Measurements from ENCODE around the gene RBM17. TPM values are rescaled to one million over a fixed set of nuclear protein-coding genes. Genes with fewer than 3 reads are reported as not detected.
A peak's percentile ranks its signal among the peaks of the same experiment; 100 is the strongest.

The RBM17 gene
- total and polyA plus RNA-seq, 4 donors, result 16.5 to 44.8 (median 34.1) TPM

DNA sequence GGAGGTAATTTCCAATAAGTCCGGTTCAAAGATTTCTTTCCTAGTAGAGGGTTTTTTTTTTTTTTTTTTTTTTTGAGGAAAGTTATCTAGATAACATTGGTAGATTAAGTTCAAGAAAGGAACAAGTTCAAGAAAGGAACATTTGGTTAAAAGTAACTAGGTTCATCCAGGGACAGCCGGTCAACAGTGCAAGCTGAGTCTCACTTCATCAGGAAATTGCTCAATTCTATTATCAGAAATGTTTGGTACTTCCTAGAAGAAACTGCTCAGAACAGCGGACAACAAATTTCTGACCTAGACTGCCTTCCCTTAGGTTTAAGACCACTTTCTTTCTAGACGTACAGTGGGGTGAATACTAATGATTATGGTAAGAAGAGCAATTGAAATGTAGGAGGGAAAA lies 23.0 kb upstream of the RBM17 start:
- Histone ChIP-seq H3K9ac (ENCODE audit: low read depth in 1 of 2, low read length in 2 of 2) (no peak overlapping the region), H3K27me3 (ENCODE audit: control insufficient read depth in 4 of 4, insufficient read depth in 4 of 4, low read length in 3 of 4) (no peaks in the 10 kb centered on the region), H3K4me1 (ENCODE audit: control insufficient read depth in 4 of 4, insufficient read depth in 4 of 4, low read length in 3 of 4) (no peaks in the 10 kb centered on the region), H3K27ac (ENCODE audit: low read depth in 1 of 2, low read length in 2 of 2) (peak overlapping the region; percentile 41 to 48), H3K36me3 (ENCODE audit: control insufficient read depth in 4 of 4, insufficient read depth in 3 of 4, low read depth in 1 of 4, low read length in 3 of 4) (no peaks in the 10 kb centered on the region), H3K4me3 (ENCODE audit: low read depth in 1 of 3, low read length in 3 of 3) (no peak overlapping the region), H3K9me3 (ENCODE audit: control insufficient read depth in 4 of 4, low read length in 3 of 4) (no peaks in the 10 kb centered on the region)
- DNase-seq (ENCODE audit: low spot score), result no peak
- TF ChIP-seq, protein P1, sequence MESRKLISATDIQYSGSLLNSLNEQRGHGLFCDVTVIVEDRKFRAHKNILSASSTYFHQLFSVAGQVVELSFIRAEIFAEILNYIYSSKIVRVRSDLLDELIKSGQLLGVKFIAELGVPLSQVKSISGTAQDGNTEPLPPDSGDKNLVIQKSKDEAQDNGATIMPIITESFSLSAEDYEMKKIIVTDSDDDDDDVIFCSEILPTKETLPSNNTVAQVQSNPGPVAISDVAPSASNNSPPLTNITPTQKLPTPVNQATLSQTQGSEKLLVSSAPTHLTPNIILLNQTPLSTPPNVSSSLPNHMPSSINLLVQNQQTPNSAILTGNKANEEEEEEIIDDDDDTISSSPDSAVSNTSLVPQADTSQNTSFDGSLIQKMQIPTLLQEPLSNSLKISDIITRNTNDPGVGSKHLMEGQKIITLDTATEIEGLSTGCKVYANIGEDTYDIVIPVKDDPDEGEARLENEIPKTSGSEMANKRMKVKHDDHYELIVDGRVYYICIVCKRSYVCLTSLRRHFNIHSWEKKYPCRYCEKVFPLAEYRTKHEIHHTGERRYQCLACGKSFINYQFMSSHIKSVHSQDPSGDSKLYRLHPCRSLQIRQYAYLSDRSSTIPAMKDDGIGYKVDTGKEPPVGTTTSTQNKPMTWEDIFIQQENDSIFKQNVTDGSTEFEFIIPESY (IDR thresholded peaks at IDR 0.05), result no peak
- TF ChIP-seq NR2F2 (IDR thresholded peaks at IDR 0.05), result peak; percentile 78
- no peak for TF ChIP-seq YY1 (IDR thresholded peaks at IDR 0.05)
- TF ChIP-seq RXRA (IDR thresholded peaks at IDR 0.05), result peak; percentile 72 to 75
- WGBS, result 67% methylated on average over 4 of the region's 4 CpGs

DNA sequence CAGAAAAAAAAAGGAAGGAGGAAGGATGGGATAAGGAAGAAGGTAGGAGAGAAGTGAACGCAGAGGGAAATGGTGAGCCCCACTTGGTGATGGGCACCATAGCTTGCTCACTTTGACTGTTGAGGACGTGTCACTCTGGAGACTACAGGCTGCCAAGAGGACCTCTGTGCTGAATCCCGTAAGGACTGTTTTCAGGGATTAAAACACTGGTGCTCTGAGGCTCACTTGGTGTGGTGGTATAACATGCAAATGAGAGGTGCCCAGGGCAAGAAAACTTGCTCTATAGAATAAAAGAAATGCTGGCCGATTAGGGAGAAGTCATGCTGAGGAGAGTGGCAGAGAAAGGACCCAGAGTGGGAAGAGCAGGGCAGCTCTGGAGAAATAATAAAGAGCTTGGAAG lies 21.4 kb upstream of the RBM17 start:
- no peaks in the 10 kb centered on the region for H3K9me3 ChIP-seq (ENCODE audit: control insufficient read depth in 4 of 4, low read length in 3 of 4)
- H3K27ac ChIP-seq (ENCODE audit: low read depth in 1 of 2, low read length in 2 of 2), result no peak overlapping the region
- no peak overlapping the region for H3K9ac ChIP-seq (ENCODE audit: low read depth in 1 of 2, low read length in 2 of 2)
- H3K4me3 ChIP-seq (ENCODE audit: low read depth in 1 of 3, low read length in 3 of 3), result no peak overlapping the region
- no peaks in the 10 kb centered on the region for H3K4me1 ChIP-seq (ENCODE audit: control insufficient read depth in 4 of 4, insufficient read depth in 4 of 4, low read length in 3 of 4)
- no peaks in the 10 kb centered on the region for H3K27me3 ChIP-seq (ENCODE audit: control insufficient read depth in 4 of 4, insufficient read depth in 4 of 4, low read length in 3 of 4)
- 78% methylated on average over 4 of the region's 4 CpGs for WGBS
- no peak for DNase-seq (ENCODE audit: low spot score)
- H3K36me3 ChIP-seq (ENCODE audit: control insufficient read depth in 4 of 4, insufficient read depth in 3 of 4, low read depth in 1 of 4, low read length in 3 of 4), result no peaks in the 10 kb centered on the region
- no peak for TF ChIP-seq RAD21 (IDR thresholded peaks at IDR 0.05)
- TF ChIP-seq YY1 (IDR thresholded peaks at IDR 0.05), result no peak
- TF ChIP-seq, protein P2, sequence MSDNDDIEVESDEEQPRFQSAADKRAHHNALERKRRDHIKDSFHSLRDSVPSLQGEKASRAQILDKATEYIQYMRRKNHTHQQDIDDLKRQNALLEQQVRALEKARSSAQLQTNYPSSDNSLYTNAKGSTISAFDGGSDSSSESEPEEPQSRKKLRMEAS (IDR thresholded peaks at IDR 0.05), result no peak
- TF ChIP-seq, protein P3, sequence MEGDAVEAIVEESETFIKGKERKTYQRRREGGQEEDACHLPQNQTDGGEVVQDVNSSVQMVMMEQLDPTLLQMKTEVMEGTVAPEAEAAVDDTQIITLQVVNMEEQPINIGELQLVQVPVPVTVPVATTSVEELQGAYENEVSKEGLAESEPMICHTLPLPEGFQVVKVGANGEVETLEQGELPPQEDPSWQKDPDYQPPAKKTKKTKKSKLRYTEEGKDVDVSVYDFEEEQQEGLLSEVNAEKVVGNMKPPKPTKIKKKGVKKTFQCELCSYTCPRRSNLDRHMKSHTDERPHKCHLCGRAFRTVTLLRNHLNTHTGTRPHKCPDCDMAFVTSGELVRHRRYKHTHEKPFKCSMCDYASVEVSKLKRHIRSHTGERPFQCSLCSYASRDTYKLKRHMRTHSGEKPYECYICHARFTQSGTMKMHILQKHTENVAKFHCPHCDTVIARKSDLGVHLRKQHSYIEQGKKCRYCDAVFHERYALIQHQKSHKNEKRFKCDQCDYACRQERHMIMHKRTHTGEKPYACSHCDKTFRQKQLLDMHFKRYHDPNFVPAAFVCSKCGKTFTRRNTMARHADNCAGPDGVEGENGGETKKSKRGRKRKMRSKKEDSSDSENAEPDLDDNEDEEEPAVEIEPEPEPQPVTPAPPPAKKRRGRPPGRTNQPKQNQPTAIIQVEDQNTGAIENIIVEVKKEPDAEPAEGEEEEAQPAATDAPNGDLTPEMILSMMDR (IDR thresholded peaks at IDR 0.05; ENCODE audit: low read depth, low read length, missing input control), result no peak
- no peak for TF ChIP-seq GABPA (IDR thresholded peaks at IDR 0.05 in 1 of 2, conservative IDR thresholded peaks at IDR 0.05 in 1 of 2)
- TF ChIP-seq, protein P4, sequence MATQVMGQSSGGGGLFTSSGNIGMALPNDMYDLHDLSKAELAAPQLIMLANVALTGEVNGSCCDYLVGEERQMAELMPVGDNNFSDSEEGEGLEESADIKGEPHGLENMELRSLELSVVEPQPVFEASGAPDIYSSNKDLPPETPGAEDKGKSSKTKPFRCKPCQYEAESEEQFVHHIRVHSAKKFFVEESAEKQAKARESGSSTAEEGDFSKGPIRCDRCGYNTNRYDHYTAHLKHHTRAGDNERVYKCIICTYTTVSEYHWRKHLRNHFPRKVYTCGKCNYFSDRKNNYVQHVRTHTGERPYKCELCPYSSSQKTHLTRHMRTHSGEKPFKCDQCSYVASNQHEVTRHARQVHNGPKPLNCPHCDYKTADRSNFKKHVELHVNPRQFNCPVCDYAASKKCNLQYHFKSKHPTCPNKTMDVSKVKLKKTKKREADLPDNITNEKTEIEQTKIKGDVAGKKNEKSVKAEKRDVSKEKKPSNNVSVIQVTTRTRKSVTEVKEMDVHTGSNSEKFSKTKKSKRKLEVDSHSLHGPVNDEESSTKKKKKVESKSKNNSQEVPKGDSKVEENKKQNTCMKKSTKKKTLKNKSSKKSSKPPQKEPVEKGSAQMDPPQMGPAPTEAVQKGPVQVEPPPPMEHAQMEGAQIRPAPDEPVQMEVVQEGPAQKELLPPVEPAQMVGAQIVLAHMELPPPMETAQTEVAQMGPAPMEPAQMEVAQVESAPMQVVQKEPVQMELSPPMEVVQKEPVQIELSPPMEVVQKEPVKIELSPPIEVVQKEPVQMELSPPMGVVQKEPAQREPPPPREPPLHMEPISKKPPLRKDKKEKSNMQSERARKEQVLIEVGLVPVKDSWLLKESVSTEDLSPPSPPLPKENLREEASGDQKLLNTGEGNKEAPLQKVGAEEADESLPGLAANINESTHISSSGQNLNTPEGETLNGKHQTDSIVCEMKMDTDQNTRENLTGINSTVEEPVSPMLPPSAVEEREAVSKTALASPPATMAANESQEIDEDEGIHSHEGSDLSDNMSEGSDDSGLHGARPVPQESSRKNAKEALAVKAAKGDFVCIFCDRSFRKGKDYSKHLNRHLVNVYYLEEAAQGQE (IDR thresholded peaks at IDR 0.05), result no peak
- TF ChIP-seq JUND (IDR thresholded peaks at IDR 0.05), result no peak
- no peak for TF ChIP-seq FOXA2 (IDR thresholded peaks at IDR 0.05)
- TF ChIP-seq, protein P1 (IDR thresholded peaks at IDR 0.05), result no peak
- no peak for TF ChIP-seq EGR1 (IDR thresholded peaks at IDR 0.05; ENCODE audit: low read depth in 2 of 2)
